Heart left ventricle (tissue), 16 donors: ENCODE data around the gene CACNA2D3. TPM values are rescaled to one million over a fixed set of nuclear protein-coding genes. Genes with fewer than 3 reads are reported as not detected.

Source experiments
- ATAC-seq, 4 donors: fragments of 200-7000 bp; cut with Tn5 transposase; one replicate each; pipeline ENCODE4 v1.9.1; 2020 to 2022; ENCODE audit warnings: moderate library complexity in 4 of 4, mild to moderate bottlenecking in 3 of 4, moderate number of reproducible peaks in 1 of 4
- DNase-seq, 5 donors: peaks; one replicate each; pipeline ENCODE4 v3.0.0-alpha.2; 2020
- H3K27ac ChIP-seq, 12 donors: fragments of 200-600 bp; sonication (generic) in 4 of 12; one replicate each; pipeline versions ENCODE4 v1.5.0 to v1.8.0; 2016 to 2022; ENCODE audit warnings: mild to moderate bottlenecking in 2 of 12
- H3K27me3 ChIP-seq, 9 donors: fragments of 200-600 bp; sonication (generic) in 2 of 9; one replicate each; pipeline versions ENCODE4 v1.5.1 to v1.8.0; 2016 to 2022; ENCODE audit warnings: mild to moderate bottlenecking in 3 of 9
- H3K36me3 ChIP-seq, 9 donors: fragments of 200-600 bp; sonication (generic) in 2 of 9; one replicate each; pipeline versions ENCODE4 v1.5.0 to v1.8.0; 2018 to 2022; ENCODE audit warnings: mild to moderate bottlenecking in 2 of 9
- H3K4me1 ChIP-seq, 12 donors: fragments of 200-600 bp; sonication (generic) in 4 of 12; one replicate each; pipeline versions ENCODE4 v1.5.0 to v1.8.0; 2016 to 2022; ENCODE audit warnings: mild to moderate bottlenecking in 3 of 12
- H3K4me3 ChIP-seq, 12 donors: fragments of 200-600 bp; sonication (generic) in 4 of 12; one replicate each; pipeline versions ENCODE4 v1.5.0 to v1.8.0; 2017 to 2022; ENCODE audit warnings: mild to moderate bottlenecking in 9 of 12, moderate library complexity in 4 of 12
- H3K9me3 ChIP-seq, 12 donors: fragments of 200-600 bp; sonication (generic) in 4 of 12; one replicate each; pipeline versions ENCODE4 v1.5.0 to v1.8.0; 2016 to 2022; ENCODE audit warnings: mild to moderate bottlenecking in 1 of 12
- POLR2A ChIP-seq, 2 donors: fragments of 450-650 bp; IDR thresholded peaks; one replicate each; pipeline ENCODE4 v1.6.1; 2017; ENCODE audit warnings: antibody characterized with exemption in 2 of 2, mild to moderate bottlenecking in 2 of 2, moderate library complexity in 2 of 2
- WGBS, 4 donors: extraction: QIAGEN DNeasy Blood & Tissue Kit in 2 of 4; methylation state at CpG; one replicate each; pipeline versions ENCODE4 v1.1.5 to v1.1.7; 2013 to 2018; 5-methylcytosine and 5-hydroxymethylcytosine counted together
- intact Hi-C, 10 donors: fragments of 100-400 bp; cut with DNase I; formaldehyde crosslinking; loops; one replicate each; pipeline versions ENCODE4 v1.11.1 to v1.14.2; 2022
- polyA plus RNA-seq, 2 donors: library from polyadenylated mRNA; stranded (reverse); fragments of 200-250 nt; gene quantifications; one replicate each; pipeline ENCODE4 v1.2.3, GENCODE V29; 2013
- total RNA-seq, 9 donors: library from RNA; depleted of rRNA in 2 of 9; stranded (reverse); fragments of >200 nt in 2 of 9; fragmentation: NEBNext Ultra II Directional in 3 of 9; extraction: Animal tissue kit (Norgen Biotek cat#: 25700) in 3 of 9; gene quantifications; one replicate each; pipeline versions ENCODE4 v1.1.0 to v1.2.4, GENCODE V29; 2016 to 2023
- TF ChIP-seq, protein P1 (sequence below), 12 donors: fragments of 200-600 bp; sonication (generic) in 4 of 12; IDR thresholded peaks; one replicate each; pipeline versions ENCODE4 v1.5.0 to v1.8.0; 2018 to 2022; ENCODE audit warnings: antibody characterized with exemption in 12 of 12, mild to moderate bottlenecking in 5 of 12
- donor health status: ischemic (EF 13 %, LVEDD 7.1; RV severe dilation, severe dysfunction).
- donor health status: healthy with polysubstance abuse.
- donor health status: DM: no; HTN: yes; CAD: no.
- donor health status: DM: no; HTN: no; CAD: no.
- donor health status: ischemic (EF 25% LVEDD 6.9; RV normal size, moderate dysfunction).
- donor health status: ischemic (EF 25% LVEDD 5.7; RV mildly dilated, moderate dysfunction).
- donor health status: healthy.
- donor health status: DM: yes; HTN: yes; CAD: no.
- donor health status: ischemic (EF 35%, LVEDD 5.7; RV mildly dilated, moderate dysfunction).
- donor health status: nonischemic (EF 11% LVEDD 7.7; RV severe dilation, severe dysfunction).
- donor health status: DM: yes; HTN: yes; CAD: no.
- donor health status: PGD.
- donor health status: ischemic (EF 29% LVEDD 5.4; RV normal size, mild dysfunction).
- donor health status: nonischemic (EF 23%, LVEDD 6.1; RV moderate dilation, normal function).

Gene CACNA2D3
- total and polyA plus RNA-seq, 11 donors: 0.17 to 25.1 (median 12.8) TPM

DNA sequence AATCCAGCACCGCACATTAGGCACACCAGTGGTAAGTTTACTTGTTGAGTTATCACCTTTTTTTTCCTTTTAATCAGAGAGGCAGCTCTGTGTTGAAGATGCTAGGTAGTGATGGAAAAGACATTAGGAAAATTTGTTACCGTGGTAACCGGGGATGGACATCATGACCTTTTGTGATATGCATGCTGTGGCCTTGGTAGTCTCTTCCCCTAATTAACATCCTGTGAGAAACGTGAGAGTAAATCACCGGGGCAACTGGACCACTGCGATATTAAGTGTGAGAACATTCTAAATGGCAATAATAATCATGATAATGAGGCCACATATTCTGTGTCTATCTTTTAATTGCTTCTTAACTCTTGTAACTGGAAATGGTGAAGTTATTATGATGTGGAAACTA, 362.0 kb downstream of the CACNA2D3 start:
- no peaks in the 10 kb centered on the region for H3K9me3 ChIP-seq
- no peak overlapping the region for H3K4me3 ChIP-seq
- H3K4me1 ChIP-seq: no peaks in the 10 kb centered on the region
- TF ChIP-seq, protein P1, sequence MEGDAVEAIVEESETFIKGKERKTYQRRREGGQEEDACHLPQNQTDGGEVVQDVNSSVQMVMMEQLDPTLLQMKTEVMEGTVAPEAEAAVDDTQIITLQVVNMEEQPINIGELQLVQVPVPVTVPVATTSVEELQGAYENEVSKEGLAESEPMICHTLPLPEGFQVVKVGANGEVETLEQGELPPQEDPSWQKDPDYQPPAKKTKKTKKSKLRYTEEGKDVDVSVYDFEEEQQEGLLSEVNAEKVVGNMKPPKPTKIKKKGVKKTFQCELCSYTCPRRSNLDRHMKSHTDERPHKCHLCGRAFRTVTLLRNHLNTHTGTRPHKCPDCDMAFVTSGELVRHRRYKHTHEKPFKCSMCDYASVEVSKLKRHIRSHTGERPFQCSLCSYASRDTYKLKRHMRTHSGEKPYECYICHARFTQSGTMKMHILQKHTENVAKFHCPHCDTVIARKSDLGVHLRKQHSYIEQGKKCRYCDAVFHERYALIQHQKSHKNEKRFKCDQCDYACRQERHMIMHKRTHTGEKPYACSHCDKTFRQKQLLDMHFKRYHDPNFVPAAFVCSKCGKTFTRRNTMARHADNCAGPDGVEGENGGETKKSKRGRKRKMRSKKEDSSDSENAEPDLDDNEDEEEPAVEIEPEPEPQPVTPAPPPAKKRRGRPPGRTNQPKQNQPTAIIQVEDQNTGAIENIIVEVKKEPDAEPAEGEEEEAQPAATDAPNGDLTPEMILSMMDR (IDR thresholded peaks at IDR 0.05): no peak
- intact Hi-C loops: no loop called here
- ATAC-seq (no peak), DNase-seq (no peak)
- no peak overlapping the region for H3K27ac ChIP-seq
- 84 to 90% (median 86%) methylated on average over 6 of the region's 6 CpGs for WGBS, 4 donors
- H3K36me3 ChIP-seq: no peaks in the 10 kb centered on the region
- no peaks in the 10 kb centered on the region for H3K27me3 ChIP-seq

DNA sequence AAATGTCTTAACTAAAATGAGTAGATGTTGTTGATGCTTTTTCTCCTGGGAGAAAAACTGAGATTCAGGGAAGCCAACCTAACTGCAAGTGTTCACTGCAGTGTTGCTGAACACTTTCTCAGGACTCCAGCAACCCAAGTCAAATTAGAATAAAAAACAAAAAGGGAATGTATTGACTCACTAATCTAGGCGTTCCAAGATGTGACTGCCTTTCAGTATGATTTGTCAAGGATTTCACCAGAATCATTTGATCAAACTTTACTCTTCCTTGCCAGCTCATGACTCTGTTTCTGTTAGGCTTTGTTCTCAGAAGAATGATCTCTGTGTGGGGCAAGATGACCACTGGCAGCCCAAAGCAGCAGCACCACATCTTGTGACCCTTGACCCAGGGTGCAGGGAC, 364.0 kb downstream of the CACNA2D3 start:
- H3K9me3 ChIP-seq: no peaks in the 10 kb centered on the region
- ATAC-seq (no peak), DNase-seq (no peak)
- no peak for TF ChIP-seq POLR2A (IDR thresholded peaks at IDR 0.05)
- TF ChIP-seq, protein P1 (IDR thresholded peaks at IDR 0.05): no peak
- no peak overlapping the region for H3K4me3 ChIP-seq
- no peak overlapping the region for H3K27ac ChIP-seq
- H3K4me1 ChIP-seq: no peaks in the 10 kb centered on the region
- 63 to 89% (median 84%) methylated on average over 1 of the region's 1 CpG for WGBS, 4 donors
- H3K27me3 ChIP-seq: no peaks in the 10 kb centered on the region
- H3K36me3 ChIP-seq: no peaks in the 10 kb centered on the region
- intact Hi-C loops: no loop called here

DNA sequence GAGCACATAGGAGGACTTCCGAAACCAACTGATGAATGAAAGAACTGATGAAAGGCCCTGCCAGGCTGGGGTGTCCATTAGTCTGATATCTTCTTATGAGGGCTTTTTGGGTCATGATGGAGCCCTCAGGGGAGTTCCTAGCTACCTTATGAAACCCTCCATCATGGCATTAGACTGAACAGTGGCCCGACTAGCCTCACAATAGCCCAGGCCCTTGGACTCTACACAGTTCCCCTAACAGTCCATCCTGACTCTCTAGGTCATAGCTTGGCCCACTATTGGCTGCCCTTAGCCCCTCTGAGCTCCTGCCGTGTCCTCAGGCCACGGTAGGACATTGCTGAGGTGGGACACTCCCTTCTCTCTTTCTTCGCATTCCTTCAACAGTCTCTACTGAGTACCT, 365.9 kb downstream of the CACNA2D3 start:
- DNase-seq (no peak), ATAC-seq (no peak)
- TF ChIP-seq POLR2A (IDR thresholded peaks at IDR 0.05): no peak
- TF ChIP-seq, protein P1 (IDR thresholded peaks at IDR 0.05): no peak
- no peaks in the 10 kb centered on the region for H3K36me3 ChIP-seq
- H3K4me3 ChIP-seq: no peak overlapping the region
- intact Hi-C loops: no loop called here
- H3K9me3 ChIP-seq: no peaks in the 10 kb centered on the region
- H3K27ac ChIP-seq: no peak overlapping the region
- H3K4me1 ChIP-seq: no peaks in the 10 kb centered on the region
- WGBS, 4 donors: 80 to 83% (median 80%) methylated on average over 5 of the region's 5 CpGs
- H3K27me3 ChIP-seq: no peaks in the 10 kb centered on the region

DNA sequence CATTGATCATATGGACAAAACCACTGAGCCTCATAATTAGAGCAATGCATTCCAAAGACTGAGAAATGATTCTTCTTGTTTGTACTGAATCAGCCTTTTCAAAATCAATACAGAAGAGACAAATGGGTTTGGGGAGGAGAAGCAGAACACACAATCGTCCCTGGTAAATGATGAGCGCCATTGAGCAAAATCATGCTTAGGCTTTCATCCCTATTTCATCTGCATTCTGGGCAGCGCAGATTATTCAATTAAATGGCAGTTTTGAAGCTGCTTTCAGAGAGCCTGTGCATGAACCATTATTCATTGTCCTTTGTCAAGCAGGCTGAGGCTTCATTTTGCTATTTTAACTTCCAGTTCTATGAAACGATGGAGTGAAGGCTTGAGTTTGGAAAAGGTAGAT, 371.9 kb downstream of the CACNA2D3 start:
- Histone ChIP-seq H3K4me3 (no peak overlapping the region), H3K27me3 (no peaks in the 10 kb centered on the region), H3K9me3 (peaks cover 0 to 16% (median 3%) of the 10 kb centered on the region in 12 donors), H3K36me3 (no peaks in the 10 kb centered on the region), H3K4me1 (no peaks in the 10 kb centered on the region), H3K27ac (no peak overlapping the region)
- TF ChIP-seq, protein P1 (IDR thresholded peaks at IDR 0.05): no peak
- TF ChIP-seq POLR2A (IDR thresholded peaks at IDR 0.05): no peak
- ATAC-seq: no peak
- WGBS, 4 donors: 87 to 91% (median 88%) methylated on average over 4 of the region's 4 CpGs
- intact Hi-C loops: no loop called here
- DNase-seq: no peak
